Coronary artery (tissue), 2 donors: Measurements from ENCODE around the gene SIMC1.

Experiments used
- DNase-seq: peaks from one replicate; pipeline ENCODE4 v3.0.0-alpha.2; 2017; ENCODE audit warnings: low spot score
- H3K27ac ChIP-seq, 2 donors: fragments of 200-600 bp; sonication (generic); one replicate each; pipeline ENCODE4 v1.5.1; 2016 to 2019
- H3K4me3 ChIP-seq: fragments of 200-600 bp; sonication (generic); 2 replicates; pipeline ENCODE4 v1.5.1; 2016; ENCODE audit warnings: mild to moderate bottlenecking, moderate library complexity
- CTCF ChIP-seq: fragments of 200-600 bp; sonication (generic); IDR thresholded peaks from one replicate; pipeline ENCODE4 v1.5.1; 2019; ENCODE audit warnings: antibody characterized with exemption

SIMC1 gene

DNA sequence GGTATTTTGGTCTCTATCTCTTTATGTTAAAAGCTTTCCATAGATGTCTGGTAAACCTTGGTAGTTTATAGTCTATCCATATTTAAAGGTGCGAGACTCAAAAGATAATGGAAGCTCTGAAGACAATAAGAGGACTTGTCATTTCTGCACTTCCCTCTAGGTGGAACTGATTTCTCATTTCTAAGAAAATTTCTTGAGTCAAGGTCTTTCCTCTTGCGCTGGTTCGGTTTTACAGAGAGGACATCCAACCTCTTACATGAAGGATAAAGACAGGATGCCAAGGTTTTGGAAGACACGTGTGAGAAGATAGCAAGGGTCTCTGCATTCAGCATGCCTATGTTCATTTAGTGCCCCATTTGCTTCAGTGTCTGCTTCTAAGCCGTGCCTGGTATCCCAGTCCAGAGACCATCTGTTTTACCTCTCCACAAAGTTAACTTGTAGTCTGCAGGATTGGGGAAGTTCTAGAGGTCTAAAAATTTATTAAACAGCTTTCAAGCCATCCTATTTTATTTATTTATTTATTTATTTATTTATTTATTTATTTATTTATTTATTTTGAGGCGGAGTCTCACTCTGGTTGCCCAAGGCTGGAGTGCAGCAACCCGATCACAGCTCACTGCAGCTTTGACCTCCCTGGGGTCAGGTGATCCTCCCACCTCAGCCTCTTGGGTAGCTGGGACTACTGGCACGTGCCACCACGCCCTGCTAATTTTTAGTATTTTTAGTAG lies 81.8 kb downstream of the SIMC1 start:
- TF ChIP-seq CTCF: no peak

GRCh38 chr5:176320577-176320976 lies 82.4 kb downstream of the SIMC1 start:
- DNase-seq: no peak
- TF ChIP-seq CTCF: no peak

More for the DNA sequence above, 81.8 kb downstream of the SIMC1 start:
- DNase-seq: no peak
- Histone ChIP-seq H3K4me3 (no peak overlapping the region), H3K27ac (no peak overlapping the region)

GRCh38 chr5:176334031-176334770 lies 96.0 kb downstream of the SIMC1 start:
- no peak for DNase-seq

More at GRCh38 chr5:176320577-176320976, 82.4 kb downstream of the SIMC1 start:
- H3K4me3 ChIP-seq: no peak overlapping the region
- H3K27ac ChIP-seq: no peak overlapping the region

DNA sequence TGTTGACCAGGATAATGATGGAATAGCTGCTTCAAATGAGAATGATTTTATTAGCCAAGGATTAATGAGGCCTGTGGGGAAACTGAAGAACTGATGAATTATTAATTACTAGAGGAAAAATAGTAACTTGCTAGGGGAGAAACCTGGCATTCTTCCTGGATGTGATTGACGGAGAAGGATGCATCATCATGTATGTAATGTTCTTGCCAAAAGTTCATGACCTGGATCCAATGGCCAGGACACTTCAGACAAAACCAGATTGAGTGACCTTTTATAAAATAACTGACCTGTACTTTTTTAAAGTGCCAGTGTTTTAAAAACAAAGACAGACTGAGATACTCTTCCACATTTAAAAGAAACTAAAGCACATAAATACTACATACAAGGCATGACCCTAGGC lies 99.7 kb downstream of the SIMC1 start:
- DNase-seq: no peak
- no peak overlapping the region for H3K27ac ChIP-seq
- no peak for TF ChIP-seq CTCF
- no peak overlapping the region for H3K4me3 ChIP-seq

More at GRCh38 chr5:176334031-176334770, 96.0 kb downstream of the SIMC1 start:
- TF ChIP-seq CTCF: no peak
- H3K4me3 ChIP-seq: no peak overlapping the region
- no peak overlapping the region for H3K27ac ChIP-seq

DNA sequence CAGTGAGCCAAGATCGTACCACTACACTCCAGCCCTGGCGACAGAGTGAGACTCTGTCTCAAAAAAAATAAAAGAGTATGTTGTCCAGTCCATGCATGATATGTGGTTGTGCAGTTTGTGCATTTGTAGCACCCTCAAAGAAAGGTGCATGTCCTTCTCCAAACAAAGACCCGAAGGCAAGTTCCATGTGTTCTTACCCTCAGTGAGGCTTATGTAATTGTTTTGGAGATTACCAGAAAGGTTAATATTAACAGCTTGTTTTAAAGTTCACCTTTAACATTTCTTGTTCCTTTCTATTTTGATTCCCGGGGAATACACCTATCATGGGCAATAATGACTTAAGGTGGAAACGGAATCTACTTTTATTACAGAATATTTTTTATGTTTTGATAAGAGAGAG lies 101.1 kb downstream of the SIMC1 start:
- H3K4me3 ChIP-seq: no peak overlapping the region
- H3K27ac ChIP-seq: no peak overlapping the region
- no peak for DNase-seq
- TF ChIP-seq CTCF: no peak

GRCh38 chr5:176341325-176342157 lies 103.3 kb downstream of the SIMC1 start:
- no peak for DNase-seq
- TF ChIP-seq CTCF: no peak
- no peak overlapping the region for H3K27ac ChIP-seq
- H3K4me3 ChIP-seq: no peak overlapping the region
